ENCODE results near the gene SPON2. TPM values are rescaled to one million over a fixed set of nuclear protein-coding genes. Genes with fewer than 3 reads are reported as not detected.
"Not testable (repeated sequence)": the region's sequence is repeated elsewhere in the genome, so short reads cannot be mapped to it uniquely, and the experiment has no call there.

Gene SPON2
- total RNA-seq, 2 experiments from 2014 or later: 9.9 to 10.5 TPM

- Mint-ChIP-seq H3K4me1 (ENCODE audit: low read depth) (no peaks in the 10 kb centered on the region), H3K9me3 (no peaks in the 10 kb centered on the region), H3K27ac (no peak overlapping the region), H3K27me3 (peaks cover 3% of the 10 kb centered on the region), H3K36me3 (ENCODE audit: low read depth) (no peaks in the 10 kb centered on the region), H3K4me3 (no peak overlapping the region)
- POLR2A ChIA-PET: interaction anchor here (1.2 to 1.7 kb wide), 2 partner anchors 14 to 70 kb away, joined by 3 to 4 read pairs; no protein-coding TSS in a partner anchor
- TF ChIP-seq, protein P1, sequence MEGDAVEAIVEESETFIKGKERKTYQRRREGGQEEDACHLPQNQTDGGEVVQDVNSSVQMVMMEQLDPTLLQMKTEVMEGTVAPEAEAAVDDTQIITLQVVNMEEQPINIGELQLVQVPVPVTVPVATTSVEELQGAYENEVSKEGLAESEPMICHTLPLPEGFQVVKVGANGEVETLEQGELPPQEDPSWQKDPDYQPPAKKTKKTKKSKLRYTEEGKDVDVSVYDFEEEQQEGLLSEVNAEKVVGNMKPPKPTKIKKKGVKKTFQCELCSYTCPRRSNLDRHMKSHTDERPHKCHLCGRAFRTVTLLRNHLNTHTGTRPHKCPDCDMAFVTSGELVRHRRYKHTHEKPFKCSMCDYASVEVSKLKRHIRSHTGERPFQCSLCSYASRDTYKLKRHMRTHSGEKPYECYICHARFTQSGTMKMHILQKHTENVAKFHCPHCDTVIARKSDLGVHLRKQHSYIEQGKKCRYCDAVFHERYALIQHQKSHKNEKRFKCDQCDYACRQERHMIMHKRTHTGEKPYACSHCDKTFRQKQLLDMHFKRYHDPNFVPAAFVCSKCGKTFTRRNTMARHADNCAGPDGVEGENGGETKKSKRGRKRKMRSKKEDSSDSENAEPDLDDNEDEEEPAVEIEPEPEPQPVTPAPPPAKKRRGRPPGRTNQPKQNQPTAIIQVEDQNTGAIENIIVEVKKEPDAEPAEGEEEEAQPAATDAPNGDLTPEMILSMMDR (IDR thresholded peaks at IDR 0.05): peak; percentile 99
- DNase-seq (peak; percentile 72), ATAC-seq (peak; percentile 100)
- CTCF ChIA-PET: interaction anchor here (0.6 to 4.9 kb wide), 50 partner anchors 8 to 569 kb away, joined by 3 to 44 read pairs (median 4); partner anchors contain the start of gene MAEA
- intact Hi-C loops (cut with micrococcal nuclease): loop anchor here (10.0 kb wide), 1 partner anchor 224 kb away; no protein-coding TSS in a partner anchor
Observed at GRCh38 chr4:1130316-1131186, 41.8 kb downstream of the SPON2 start.

DNA sequence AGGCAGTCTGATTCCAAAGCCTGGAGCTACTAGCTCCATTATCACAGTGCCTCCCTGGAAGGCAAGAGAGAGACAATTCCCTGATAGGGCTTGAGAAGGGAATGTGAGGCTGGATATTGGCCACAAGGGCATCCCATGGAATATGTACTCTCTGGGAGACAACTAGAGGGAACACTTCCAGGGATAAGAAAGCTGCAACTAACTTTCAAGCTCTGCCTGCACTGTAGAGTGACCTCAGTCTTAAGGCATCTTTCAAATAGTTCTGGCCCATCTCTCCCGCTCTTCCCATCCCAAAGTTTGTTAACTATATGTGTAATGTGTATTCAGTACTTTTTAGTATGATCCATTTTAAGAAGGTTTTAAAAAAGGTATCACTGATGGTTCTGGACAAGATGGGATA, 45.9 kb downstream of the SPON2 start:
- POLR2A ChIA-PET: no interaction called here

GRCh38 chr4:1125466-1125865, 46.9 kb downstream of the SPON2 start:
- H3K27ac Mint-ChIP-seq: not testable (repeated sequence)

More for the DNA sequence above, 45.9 kb downstream of the SPON2 start:
- TF ChIP-seq, protein P1 (IDR thresholded peaks at IDR 0.05): no peak
- DNase-seq (no peak), ATAC-seq (no peak)
- peaks cover 6% of the 10 kb centered on the region for H3K27me3 Mint-ChIP-seq
- no peaks in the 10 kb centered on the region for H3K9me3 Mint-ChIP-seq
- H3K4me3 Mint-ChIP-seq: no peak overlapping the region
- H3K36me3 Mint-ChIP-seq (ENCODE audit: low read depth): no peaks in the 10 kb centered on the region
- CTCF ChIA-PET: no interaction called here
- no peaks in the 10 kb centered on the region for H3K4me1 Mint-ChIP-seq (ENCODE audit: low read depth)
- intact Hi-C loops (cut with micrococcal nuclease): no loop called here
- H3K27ac Mint-ChIP-seq: no peak overlapping the region

GRCh38 chr4:1124818-1125217, 47.6 kb downstream of the SPON2 start:
- H3K36me3 Mint-ChIP-seq (ENCODE audit: low read depth): no peaks in the 10 kb centered on the region
- no peaks in the 10 kb centered on the region for H3K4me1 Mint-ChIP-seq (ENCODE audit: low read depth)
- intact Hi-C loops (cut with micrococcal nuclease): no loop called here
- CTCF ChIA-PET: no interaction called here
- ATAC-seq: no peak
- H3K4me3 Mint-ChIP-seq: no peak overlapping the region
- DNase-seq: no peak
- TF ChIP-seq, protein P1 (IDR thresholded peaks at IDR 0.05): no peak
- POLR2A ChIA-PET: no interaction called here
- H3K27ac Mint-ChIP-seq: no peak overlapping the region
- no peaks in the 10 kb centered on the region for H3K9me3 Mint-ChIP-seq
- H3K27me3 Mint-ChIP-seq: peaks cover 6% of the 10 kb centered on the region

More at GRCh38 chr4:1125466-1125865, 46.9 kb downstream of the SPON2 start:
- ATAC-seq; H3K9me3 Mint-ChIP-seq; H3K36me3 Mint-ChIP-seq (ENCODE audit: low read depth); CTCF ChIA-PET; H3K4me1 Mint-ChIP-seq (ENCODE audit: low read depth); H3K27me3 Mint-ChIP-seq; intact Hi-C loops (cut with micrococcal nuclease); POLR2A ChIA-PET; H3K4me3 Mint-ChIP-seq; DNase-seq: not testable (repeated sequence)

GRCh38 chr4:1122505-1122904, 49.9 kb downstream of the SPON2 start:
- ChIA-PET CTCF (interaction anchor here (1.5 to 2.0 kb wide), 3 partner anchors 9 to 230 kb away, joined by 4 to 16 read pairs (median 6); no protein-coding TSS in a partner anchor), POLR2A (interaction anchor here (1.0 kb wide), 1 partner anchor 213 kb away, joined by 3 read pairs; no protein-coding TSS in a partner anchor)
- H3K4me3 Mint-ChIP-seq: no peak overlapping the region
- peaks cover 2% of the 10 kb centered on the region for H3K4me1 Mint-ChIP-seq (ENCODE audit: low read depth)
- intact Hi-C loops (cut with micrococcal nuclease): no loop called here
- H3K27me3 Mint-ChIP-seq: peaks cover 6% of the 10 kb centered on the region
- DNase-seq (no peak), ATAC-seq (no peak)
- TF ChIP-seq, protein P1 (IDR thresholded peaks at IDR 0.05): no peak
- H3K27ac Mint-ChIP-seq: no peak overlapping the region
- no peaks in the 10 kb centered on the region for H3K36me3 Mint-ChIP-seq (ENCODE audit: low read depth)
- H3K9me3 Mint-ChIP-seq: no peaks in the 10 kb centered on the region

Other genes with a start within 250 kb of the SPON2 start
- gene GAK, start 240.3 kb downstream of the SPON2 start, total RNA-seq: 100 to 1,000 TPM in 1 of 2 experiments, 10 to 100 TPM in 1; 97.8 to 102 TPM
- gene TMEM175, start 240.1 kb downstream of the SPON2 start, total RNA-seq: 10 to 100 TPM; 11.0 to 11.2 TPM
- 10 to 100 TPM; 14.3 to 16.7 TPM for gene DGKQ, start 199.0 kb downstream of the SPON2 start, total RNA-seq
- 1 to 10 TPM; 4.8 to 5.4 TPM for gene IDUA, start 185.5 kb downstream of the SPON2 start, total RNA-seq
- gene SLC26A1, start 179.2 kb downstream of the SPON2 start, total RNA-seq: under 1 TPM in 1 of 2 experiments, not detected in 1; 0.27 TPM
- 10 to 100 TPM; 16.2 to 18.0 TPM for gene FGFRL1, start 161.0 kb downstream of the SPON2 start, total RNA-seq
- gene RNF212, start 59.0 kb downstream of the SPON2 start, total RNA-seq: 1 to 10 TPM; 3.0 to 3.3 TPM
- 100 to 1,000 TPM; 136 TPM for gene CTBP1, start 76.5 kb upstream of the SPON2 start, total RNA-seq
- 10 to 100 TPM; 32.3 to 37.0 TPM for gene MAEA, start 117.3 kb upstream of the SPON2 start, total RNA-seq
- gene UVSSA, start 174.6 kb upstream of the SPON2 start, total RNA-seq: 10 to 100 TPM; 18.6 to 20.2 TPM
- not detected for gene NKX1-1, start 233.9 kb upstream of the SPON2 start, total RNA-seq